ENCODE data around the gene EAF1.
A peak's percentile ranks its signal among the peaks of the same experiment; 100 is the strongest.
"Not testable (repeated sequence)": the region's sequence is repeated elsewhere in the genome, so short reads cannot be mapped to it uniquely, and the experiment has no call there.

EAF1 gene

GRCh38 chr3:15427182-15427880 lies at the start of gene EAF1, which contains the start of gene METTL6:
Gene EAF1, plus strand, starts transcription at chr3:15427598. Its CDS starts 182 bp downstream, at chr3:15427780.
Gene METTL6, minus strand, starts transcription at chr3:15427544. Its CDS starts 1,033 bp downstream, at chr3:15426511.
- peak; percentile 84 for DNase-seq

GRCh38 chr3:15377961-15378791 lies 49.2 kb upstream of the EAF1 start:
- peak; percentile 97 for DNase-seq

- no peak for DNase-seq
Observed at GRCh38 chr3:15380980-15381890, 46.2 kb upstream of the EAF1 start.

- no peak for DNase-seq
Observed at GRCh38 chr3:15382405-15382923, 44.9 kb upstream of the EAF1 start.

- no peak for DNase-seq
Observed at GRCh38 chr3:15384510-15385237, 42.7 kb upstream of the EAF1 start.

- DNase-seq, result not testable (repeated sequence)
Observed at GRCh38 chr3:15385238-15385695, 42.1 kb upstream of the EAF1 start.

GRCh38 chr3:15385901-15386653 lies 41.3 kb upstream of the EAF1 start:
- DNase-seq, result no peak

- not testable (repeated sequence) for DNase-seq
Observed at GRCh38 chr3:15386654-15386955, 40.8 kb upstream of the EAF1 start.

GRCh38 chr3:15387171-15387581 lies 40.2 kb upstream of the EAF1 start:
- DNase-seq, result no peak

GRCh38 chr3:15387735-15388134 lies 39.7 kb upstream of the EAF1 start:
- no peak for DNase-seq

GRCh38 chr3:15388335-15388734 lies 39.1 kb upstream of the EAF1 start:
- DNase-seq, result not testable (repeated sequence)

GRCh38 chr3:15390460-15390859 lies 36.9 kb upstream of the EAF1 start:
- DNase-seq, result no peak

GRCh38 chr3:15391007-15391406 lies 36.4 kb upstream of the EAF1 start:
- no peak for DNase-seq

GRCh38 chr3:15393252-15393651 lies 34.1 kb upstream of the EAF1 start:
- not testable (repeated sequence) for DNase-seq

GRCh38 chr3:15398731-15399133 lies 28.7 kb upstream of the EAF1 start:
- DNase-seq, result peak; percentile 3

GRCh38 chr3:15399970-15400369 lies 27.4 kb upstream of the EAF1 start:
- DNase-seq, result no peak

GRCh38 chr3:15401936-15402335 lies 25.5 kb upstream of the EAF1 start:
- DNase-seq, result no peak

GRCh38 chr3:15403495-15403894 lies 23.9 kb upstream of the EAF1 start:
- DNase-seq, result no peak

GRCh38 chr3:15403965-15404364 lies 23.4 kb upstream of the EAF1 start:
- DNase-seq, result no peak

GRCh38 chr3:15404767-15405166 lies 22.6 kb upstream of the EAF1 start:
- DNase-seq, result no peak

- DNase-seq, result peak; percentile 36
Observed at GRCh38 chr3:15405448-15406050, 21.8 kb upstream of the EAF1 start.
